HL-60 (cell line): ENCODE measurements around the gene SERBP1.

Source experiments
- DNase-seq, 2 experiments: peaks; one replicate each; pipeline ENCODE4 v3.0.0-alpha.2; 2010 to 2020; ENCODE audit warnings: low read depth in 1 of 2, low spot score in 1 of 2
- H3K27ac ChIP-seq: fragments of 250-450 bp; sonication (Bioruptor Pico); replicated peaks from 2 replicates; pipeline ENCODE4 v1.5.1; 2020; ENCODE audit warnings: mild to moderate bottlenecking, moderate library complexity
- H3K27me3 ChIP-seq: fragments of 250-450 bp; sonication (Bioruptor Pico); 2 replicates; pipeline ENCODE4 v1.5.1; 2021; ENCODE audit warnings: mild to moderate bottlenecking, moderate library complexity; ENCODE audit not compliant: insufficient read depth, poor library complexity, severe bottlenecking
- H3K4me3 ChIP-seq: replicated peaks from 2 replicates; pipeline ENCODE4 v1.5.1; 2011; ENCODE audit warnings: mild to moderate bottlenecking, control low read depth, low read length; ENCODE audit not compliant: insufficient read depth
- CTCF ChIP-seq: IDR thresholded peaks from one replicate; pipeline ENCODE4 v1.5.1; 2011; ENCODE audit warnings: low read length, control low read depth, inconsistent platforms; ENCODE audit not compliant: insufficient read depth
- GABPA ChIP-seq: IDR thresholded peaks from 2 replicates; pipeline ENCODE4 v1.6.1; 2012; ENCODE audit warnings: low read depth
- POLR2AphosphoS5 ChIP-seq: IDR thresholded peaks from 2 replicates; pipeline ENCODE4 v1.6.1; 2012; ENCODE audit warnings: low read depth
- REST ChIP-seq: IDR thresholded peaks from 2 replicates; pipeline ENCODE4 v1.6.1; 2012; ENCODE audit warnings: low read depth; ENCODE audit not compliant: insufficient replicate concordance
- SPI1 ChIP-seq: IDR thresholded peaks from 2 replicates; pipeline ENCODE4 v1.6.1; 2012; ENCODE audit warnings: low read depth, mild to moderate bottlenecking, borderline replicate concordance

SERBP1 gene

GRCh38 chr1:67390041-67390887, 39.9 kb downstream of the SERBP1 start:
- Histone ChIP-seq H3K4me3 (no peak overlapping the region), H3K27ac (no peak overlapping the region), H3K27me3 (no peaks in the 10 kb centered on the region)
- TF ChIP-seq CTCF = no peak
- TF ChIP-seq GABPA = no peak
- no peak for TF ChIP-seq POLR2AphosphoS5
- TF ChIP-seq SPI1 = no peak
- TF ChIP-seq REST = no peak
- DNase-seq = no peak

DNA sequence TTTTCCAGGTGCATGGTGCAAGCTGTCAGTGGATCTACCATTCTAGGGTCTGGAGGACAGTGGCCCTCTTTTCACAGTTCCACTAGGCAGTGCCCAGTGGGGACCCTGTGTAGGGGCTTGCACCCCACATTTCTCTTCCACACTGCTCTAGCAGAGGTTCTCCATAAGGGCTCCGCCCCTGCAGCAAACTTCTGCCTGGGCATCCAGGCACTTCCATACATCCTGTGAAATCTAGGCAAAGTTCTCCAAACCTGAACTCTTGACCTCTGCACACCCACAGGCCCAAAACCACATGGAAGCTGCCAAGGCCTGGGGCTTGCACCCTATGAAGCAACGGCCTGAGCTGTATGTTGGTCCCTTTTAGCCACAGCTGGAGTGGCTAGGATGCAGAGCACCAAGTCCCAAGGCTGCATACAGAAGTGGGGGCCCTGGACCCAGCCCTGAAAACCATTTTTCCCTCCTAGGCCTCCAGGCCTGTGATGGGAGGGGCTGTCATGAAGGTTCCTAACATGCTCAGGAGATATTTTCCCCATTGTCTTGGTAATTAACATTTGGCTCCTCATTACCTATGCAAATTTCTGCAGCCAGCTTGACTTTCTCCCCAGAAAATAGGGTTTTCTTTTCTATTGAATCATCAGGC, 46.1 kb downstream of the SERBP1 start:
- Histone ChIP-seq H3K27me3 (no peaks in the 10 kb centered on the region), H3K27ac (no peak overlapping the region), H3K4me3 (no peak overlapping the region)
- no peak for DNase-seq
- TF ChIP-seq REST (no peak), POLR2AphosphoS5 (no peak), CTCF (no peak), GABPA (no peak), SPI1 (no peak)

DNA sequence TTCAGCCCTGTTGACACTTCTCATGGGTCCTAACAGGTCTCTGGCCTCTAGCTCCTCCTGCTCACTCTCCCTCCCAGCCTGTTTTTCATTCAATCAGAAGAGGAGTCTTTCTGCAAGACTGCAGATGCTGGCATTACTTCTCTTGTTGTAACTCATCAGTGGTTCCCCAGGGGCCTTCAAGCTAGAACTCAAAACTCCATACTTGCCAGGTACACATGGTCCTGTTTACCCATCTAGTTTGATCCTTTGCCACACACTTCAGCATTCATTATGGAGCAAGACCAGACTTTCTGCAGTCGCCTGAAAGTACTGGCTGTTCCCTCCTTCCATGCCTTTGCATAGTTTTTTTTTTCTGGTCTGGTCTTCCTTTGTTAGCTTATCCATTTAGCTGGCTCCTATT, 47.9 kb downstream of the SERBP1 start:
- Histone ChIP-seq H3K4me3 (no peak overlapping the region), H3K27me3 (no peaks in the 10 kb centered on the region), H3K27ac (no peak overlapping the region)
- TF ChIP-seq POLR2AphosphoS5 (no peak), SPI1 (no peak), CTCF (no peak), GABPA (no peak), REST (no peak)
- no peak for DNase-seq
